HG03432 (cell line): ENCODE data around the gene DOCK9.

Source experiments
- ATAC-seq: cut with Tn5 transposase; IDR thresholded peaks from one replicate; pipeline ENCODE4 v1.9.1; 2021; ENCODE audit warnings: mild to moderate bottlenecking, moderate library complexity; ENCODE audit not compliant: unreplicated experiment

DOCK9 gene

DNA sequence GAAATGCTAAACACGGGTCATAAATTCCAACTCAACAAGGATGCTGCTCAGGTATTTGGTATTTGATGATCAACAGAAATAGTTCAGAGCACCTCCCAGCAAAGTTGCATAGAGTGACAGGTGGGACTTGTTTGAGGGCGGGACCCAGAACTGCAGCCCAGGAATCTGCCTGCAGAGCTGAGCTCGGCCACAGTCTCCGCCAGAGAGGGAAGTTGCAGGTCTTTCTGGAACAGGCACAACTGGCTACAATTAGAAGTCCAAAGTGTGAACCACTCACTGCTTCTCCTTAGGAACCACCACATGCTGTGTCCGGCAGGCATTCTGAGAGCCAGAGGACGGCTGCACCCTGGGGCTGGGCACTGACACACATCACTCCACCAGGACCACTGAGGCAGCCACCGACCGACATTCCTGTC is 226.5 kb downstream of the DOCK9 start:
- ATAC-seq = no peak

DNA sequence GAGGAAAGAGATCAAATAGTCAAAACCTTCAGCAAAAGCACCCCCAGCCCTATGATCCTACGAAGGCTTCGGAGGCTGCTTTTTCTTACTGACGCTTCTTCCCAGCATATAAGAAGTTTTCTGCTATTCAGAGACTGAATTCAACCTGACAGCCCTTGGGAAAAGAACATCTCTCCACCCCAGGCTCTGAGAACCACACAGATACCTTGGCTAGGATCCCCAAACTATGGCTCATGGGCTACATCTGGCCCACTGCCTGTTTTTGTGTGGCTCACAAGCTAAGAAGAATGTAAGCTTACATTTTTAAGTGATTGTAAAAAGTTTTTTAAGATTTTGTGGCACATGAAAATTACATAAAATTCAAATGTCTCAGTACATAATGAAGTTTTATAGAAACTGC is 228.4 kb downstream of the DOCK9 start:
- ATAC-seq = no peak

DNA sequence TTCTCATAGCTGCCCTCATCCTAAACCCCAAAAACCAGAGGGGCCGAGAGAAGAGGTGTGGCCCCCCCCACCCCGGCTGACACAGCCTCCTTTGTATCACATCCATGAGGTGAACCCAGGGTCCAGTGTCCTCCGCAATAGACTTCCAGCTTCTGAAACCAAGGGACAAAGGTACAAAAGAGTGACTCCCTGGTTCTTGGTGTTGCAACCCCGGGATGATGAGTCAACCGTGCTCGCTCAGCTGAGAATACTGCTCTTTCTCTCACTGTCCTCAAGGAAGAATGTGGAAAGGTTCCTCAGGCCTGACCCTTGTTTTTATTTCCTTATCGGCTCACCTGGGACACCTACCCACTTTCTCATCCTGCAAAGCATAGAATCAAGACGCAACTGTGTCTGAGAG is 230.9 kb downstream of the DOCK9 start:
- no peak for ATAC-seq
